ENCODE results near the gene MAN1C1.

MAN1C1 gene

GRCh38 chr1:25821112-25821476 lies 204.5 kb downstream of the MAN1C1 start:
- H3K4me3 ChIP-seq (ENCODE audit: low read depth in 1 of 2, low read length in 1 of 2) = peak overlapping the region; percentile 88 to 89
- no peaks in the 10 kb centered on the region for H3K27me3 ChIP-seq
- TF ChIP-seq CTCF (IDR thresholded peaks at IDR 0.05) = no peak
- H3K36me3 ChIP-seq = peaks cover 18% of the 10 kb centered on the region
- H3K9me3 ChIP-seq = no peaks in the 10 kb centered on the region
- peak overlapping the region; percentile 86 for H3K27ac ChIP-seq
- peaks cover 22 to 24% of the 10 kb centered on the region in 2 experiments for H3K4me1 ChIP-seq (ENCODE audit: control insufficient read depth in 1 of 2, insufficient read depth in 1 of 2, low read depth in 1 of 2, low read length in 1 of 2)

- Histone ChIP-seq H3K27me3 (no peaks in the 10 kb centered on the region), H3K9me3 (no peaks in the 10 kb centered on the region), H3K4me1 (ENCODE audit: control insufficient read depth in 1 of 2, insufficient read depth in 1 of 2, low read depth in 1 of 2, low read length in 1 of 2) (peaks cover 22 to 24% of the 10 kb centered on the region in 2 experiments), H3K27ac (peak overlapping the region; percentile 86), H3K4me3 (ENCODE audit: low read depth in 1 of 2, low read length in 1 of 2) (peak overlapping the region in 1 of 2 experiments; percentile 88), H3K36me3 (peaks cover 23% of the 10 kb centered on the region)
- no peak for TF ChIP-seq CTCF (IDR thresholded peaks at IDR 0.05)
These were observed 205.1 kb downstream of the MAN1C1 start for GRCh38 chr1:25821630-25822091.

DNA sequence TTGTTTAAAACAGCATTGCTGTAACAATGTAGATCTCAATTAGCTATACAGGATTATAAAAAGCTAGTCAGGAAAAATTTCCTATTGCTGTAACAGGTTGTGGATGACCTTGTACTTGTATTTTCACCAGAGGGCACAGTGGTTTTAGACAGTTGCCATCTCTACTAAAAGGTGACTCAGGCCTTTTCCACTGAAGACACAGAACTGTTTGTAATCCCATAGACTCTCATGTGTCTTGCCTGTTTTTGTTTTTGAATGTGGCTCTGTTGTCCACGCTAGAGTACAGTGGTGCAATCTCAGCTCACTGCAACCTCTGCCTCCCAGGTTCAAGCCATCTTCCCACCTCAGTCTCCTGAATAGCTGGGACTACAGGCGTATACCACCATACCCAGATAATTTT lies 209.0 kb downstream of the MAN1C1 start:
- H3K27ac ChIP-seq = no peak overlapping the region
- no peaks in the 10 kb centered on the region for H3K9me3 ChIP-seq
- H3K27me3 ChIP-seq = no peaks in the 10 kb centered on the region
- no peak overlapping the region for H3K4me3 ChIP-seq (ENCODE audit: low read depth in 1 of 2, low read length in 1 of 2)
- H3K36me3 ChIP-seq = peaks cover 63% of the 10 kb centered on the region
- TF ChIP-seq CTCF (IDR thresholded peaks at IDR 0.05) = no peak
- H3K4me1 ChIP-seq (ENCODE audit: control insufficient read depth in 1 of 2, insufficient read depth in 1 of 2, low read depth in 1 of 2, low read length in 1 of 2) = peaks cover 14 to 16% of the 10 kb centered on the region in 2 experiments

- Histone ChIP-seq H3K36me3 (peaks cover 72% of the 10 kb centered on the region), H3K9me3 (no peaks in the 10 kb centered on the region), H3K27ac (no peak overlapping the region), H3K27me3 (no peaks in the 10 kb centered on the region), H3K4me1 (ENCODE audit: control insufficient read depth in 1 of 2, insufficient read depth in 1 of 2, low read depth in 1 of 2, low read length in 1 of 2) (peaks cover 6 to 7% of the 10 kb centered on the region in 2 experiments), H3K4me3 (ENCODE audit: low read depth in 1 of 2, low read length in 1 of 2) (no peak overlapping the region)
- no peak for TF ChIP-seq CTCF (IDR thresholded peaks at IDR 0.05)
These were observed 210.0 kb downstream of the MAN1C1 start for GRCh38 chr1:25826571-25826970.

- no peak for TF ChIP-seq CTCF (IDR thresholded peaks at IDR 0.05)
- Histone ChIP-seq H3K36me3 (peaks cover 90% of the 10 kb centered on the region), H3K27ac (no peak overlapping the region), H3K27me3 (no peaks in the 10 kb centered on the region), H3K4me3 (ENCODE audit: low read depth in 1 of 2, low read length in 1 of 2) (no peak overlapping the region), H3K9me3 (no peaks in the 10 kb centered on the region), H3K4me1 (ENCODE audit: control insufficient read depth in 1 of 2, insufficient read depth in 1 of 2, low read depth in 1 of 2, low read length in 1 of 2) (peaks cover 9 to 11% of the 10 kb centered on the region in 2 experiments)
These were observed 211.9 kb downstream of the MAN1C1 start for GRCh38 chr1:25828491-25828890.

DNA sequence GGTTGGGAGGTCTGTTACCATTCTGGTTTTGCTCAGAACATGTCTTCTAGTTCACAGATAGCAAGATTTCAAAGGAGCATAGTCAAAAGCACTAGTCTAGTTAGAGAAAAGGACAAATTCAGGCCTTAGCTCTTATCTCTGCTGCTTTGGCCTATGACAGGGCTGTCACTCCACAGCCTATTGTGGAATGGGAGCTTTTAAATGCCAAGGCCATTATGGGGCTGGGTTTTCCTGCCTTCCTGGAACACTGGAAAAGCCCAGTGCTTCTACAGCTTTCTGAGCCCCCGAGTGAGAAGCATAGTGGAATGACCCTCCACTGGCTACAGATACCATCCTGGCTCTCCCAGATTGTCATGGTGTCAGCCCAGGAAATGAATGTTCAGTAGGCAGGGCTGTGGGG lies 212.5 kb downstream of the MAN1C1 start:
- H3K27ac ChIP-seq = no peak overlapping the region
- H3K9me3 ChIP-seq = no peaks in the 10 kb centered on the region
- H3K36me3 ChIP-seq = peaks cover 96% of the 10 kb centered on the region
- peaks cover 9 to 11% of the 10 kb centered on the region in 2 experiments for H3K4me1 ChIP-seq (ENCODE audit: control insufficient read depth in 1 of 2, insufficient read depth in 1 of 2, low read depth in 1 of 2, low read length in 1 of 2)
- H3K27me3 ChIP-seq = no peaks in the 10 kb centered on the region
- no peak for TF ChIP-seq CTCF (IDR thresholded peaks at IDR 0.05)
- H3K4me3 ChIP-seq (ENCODE audit: low read depth in 1 of 2, low read length in 1 of 2) = no peak overlapping the region
